GM12875 (cell line): ENCODE data around the gene KLHL35.

Experiments
- H3K4me3 ChIP-seq: one replicate; pipeline ENCODE4 v1.5.1; 2011; ENCODE audit warnings: low read depth, low read length, control low read depth
- CTCF ChIP-seq: IDR thresholded peaks from 2 replicates; pipeline ENCODE4 v1.5.1; 2011; ENCODE audit warnings: low read depth, mild to moderate bottlenecking, control low read depth, inconsistent platforms, low read length, moderate library complexity, borderline replicate concordance; ENCODE audit not compliant: insufficient read depth

The KLHL35 gene

GRCh38 chr11:75432911-75433321 is at the start of gene KLHL35:
Gene KLHL35 (minus strand): TSS chr11:75433203. CDS start chr11:75430629, 2,574 bp downstream.
- TF ChIP-seq CTCF: no peak
- H3K4me3 ChIP-seq: no peak within 1 kb of the TSS

GRCh38 chr11:75481922-75482606 is 49.1 kb upstream of the KLHL35 start:
- no peak overlapping the region for H3K4me3 ChIP-seq
- no peak for TF ChIP-seq CTCF

- no peak for TF ChIP-seq CTCF
- H3K4me3 ChIP-seq: no peak overlapping the region
Measured at GRCh38 chr11:75481223-75481921, 48.4 kb upstream of the KLHL35 start.

GRCh38 chr11:75480185-75481175 is 47.5 kb upstream of the KLHL35 start:
- no peak for TF ChIP-seq CTCF
- no peak overlapping the region for H3K4me3 ChIP-seq

- TF ChIP-seq CTCF: no peak
- H3K4me3 ChIP-seq: no peak overlapping the region
Measured at GRCh38 chr11:75479597-75480145, 46.7 kb upstream of the KLHL35 start.

GRCh38 chr11:75478783-75479596 is 46.0 kb upstream of the KLHL35 start:
- no peak overlapping the region for H3K4me3 ChIP-seq
- no peak for TF ChIP-seq CTCF
